Mucosa of descending colon (tissue), 3 donors: Measurements from ENCODE around the gene PLEKHA4. TPM values are rescaled to one million over a fixed set of nuclear protein-coding genes. Genes with fewer than 3 reads are reported as not detected.
A peak's percentile ranks its signal among the peaks of the same experiment; 100 is the strongest.

ENCODE experiments used
- ATAC-seq: fragments of 200-7000 bp; cut with Tn5 transposase; one replicate; pipeline ENCODE4 v1.9.1; 2020; ENCODE audit warnings: mild to moderate bottlenecking, moderate library complexity
- DNase-seq, 3 donors: peaks; one replicate each; pipeline ENCODE4 v3.0.0-alpha.2; 2020
- H3K36me3 ChIP-seq: fragments of 200-600 bp; one replicate; pipeline ENCODE4 v1.8.0; 2021; ENCODE audit warnings: low read depth, mild to moderate bottlenecking
- H3K4me1 ChIP-seq: fragments of 200-600 bp; one replicate; pipeline ENCODE4 v1.8.0; 2021; ENCODE audit warnings: low read depth, mild to moderate bottlenecking
- H3K4me3 ChIP-seq: fragments of 200-600 bp; one replicate; pipeline ENCODE4 v1.8.0; 2021; ENCODE audit warnings: mild to moderate bottlenecking
- H3K9me3 ChIP-seq: fragments of 200-600 bp; one replicate; pipeline ENCODE4 v1.8.0; 2021; ENCODE audit warnings: mild to moderate bottlenecking
- CTCF ChIP-seq: fragments of 200-600 bp; IDR thresholded peaks from one replicate; pipeline ENCODE4 v1.8.0; 2022; ENCODE audit warnings: antibody characterized with exemption, mild to moderate bottlenecking
- intact Hi-C, 2 donors: fragments of 100-400 bp; cut with DNase I in 1 of 2; cut with micrococcal nuclease in 1 of 2; formaldehyde crosslinking; loops; one replicate each; pipeline versions ENCODE4 v1.11.0 to v1.11.1; 2022; cut with DNase I, micrococcal nuclease
- total RNA-seq, 3 donors: library from RNA; stranded (reverse); fragmentation: NEBNext Ultra II Directional in 2 of 3; extraction: Animal tissue kit (Norgen Biotek cat#: 25700) in 2 of 3; gene quantifications; one replicate each; pipeline versions ENCODE4 v1.2.1 to v1.2.4, GENCODE V29; 2021 to 2023
- donor health status: DM: no; HTN: no; CAD: no; lungs with moderate emphysema.
- donor health status: DM: no; HTN: no; CAD: no.
- donor health status: DM: no; HTN: yes; CAD: no.

PLEKHA4 gene
- total RNA-seq, 3 donors from 2014 or later: 4.6 to 30.2 (median 21.5) TPM

GRCh38 chr19:48859711-48860572, 8.5 kb downstream of the PLEKHA4 start:
- TF ChIP-seq CTCF: no peak
- H3K4me3 ChIP-seq: no peak overlapping the region
- no peaks in the 10 kb centered on the region for H3K36me3 ChIP-seq
- ATAC-seq (peak; percentile 74), DNase-seq (peak in 1 of 3 donors; percentile 60)
- H3K4me1 ChIP-seq: no peaks in the 10 kb centered on the region
- intact Hi-C loops: no loop called here
- H3K9me3 ChIP-seq: no peaks in the 10 kb centered on the region

GRCh38 chr19:48858984-48859710, 9.3 kb downstream of the PLEKHA4 start:
- peak; percentile 55 to 83 (median 78) for DNase-seq
- no peak for TF ChIP-seq CTCF
- intact Hi-C loops: no loop called here
- no peak overlapping the region for H3K4me3 ChIP-seq
- H3K36me3 ChIP-seq: no peaks in the 10 kb centered on the region
- H3K4me1 ChIP-seq: no peaks in the 10 kb centered on the region
- ATAC-seq: peak; percentile 80
- H3K9me3 ChIP-seq: no peaks in the 10 kb centered on the region

- H3K9me3 ChIP-seq: no peaks in the 10 kb centered on the region
- intact Hi-C loops: no loop called here
- no peak overlapping the region for H3K4me3 ChIP-seq
- DNase-seq: no peak
- H3K36me3 ChIP-seq: no peaks in the 10 kb centered on the region
- ATAC-seq: no peak
- no peak for TF ChIP-seq CTCF
- no peaks in the 10 kb centered on the region for H3K4me1 ChIP-seq
Observed at GRCh38 chr19:48856921-48857320, 11.5 kb downstream of the PLEKHA4 start.

- Histone ChIP-seq H3K4me1 (no peaks in the 10 kb centered on the region), H3K4me3 (no peak overlapping the region), H3K9me3 (no peaks in the 10 kb centered on the region), H3K36me3 (no peaks in the 10 kb centered on the region)
- DNase-seq (no peak), ATAC-seq (no peak)
- intact Hi-C loops: no loop called here
- TF ChIP-seq CTCF: no peak
Observed at GRCh38 chr19:48854103-48854502, 14.3 kb downstream of the PLEKHA4 start.

GRCh38 chr19:48853483-48853882, 14.9 kb downstream of the PLEKHA4 start:
- TF ChIP-seq CTCF: no peak
- Histone ChIP-seq H3K36me3 (no peaks in the 10 kb centered on the region), H3K9me3 (no peaks in the 10 kb centered on the region), H3K4me3 (no peak overlapping the region), H3K4me1 (no peaks in the 10 kb centered on the region)
- intact Hi-C loops: no loop called here
- no peak for ATAC-seq
- no peak for DNase-seq
